Gastroesophageal sphincter (tissue), 3 donors: ENCODE results near the gene MYO15A.

Experiments used
- EP300 ChIP-seq: sonication (generic); formaldehyde crosslinking; IDR thresholded peaks from one replicate; pipeline ENCODE4 v1.6.1; 2017; ENCODE audit warnings: antibody characterized with exemption, mild to moderate bottlenecking
- POLR2A ChIP-seq, 2 donors: fragments of 450-650 bp; IDR thresholded peaks; one replicate each; pipeline ENCODE4 v1.6.1; 2017; ENCODE audit warnings: antibody characterized with exemption in 2 of 2, mild to moderate bottlenecking in 2 of 2, moderate library complexity in 1 of 2
- POLR2AphosphoS5 ChIP-seq: sonication (generic); formaldehyde crosslinking; IDR thresholded peaks from one replicate; pipeline ENCODE4 v1.6.1; 2017; ENCODE audit warnings: antibody characterized with exemption
- TF ChIP-seq, protein P1 (sequence below), 4 experiments: fragments of 200-600 bp in 2 of 4; fragments of 450-650 bp in 2 of 4; sonication (generic) in 1 of 4; IDR thresholded peaks; one replicate each; pipeline ENCODE4 v1.5.1; 2017 to 2019; ENCODE audit warnings: antibody characterized with exemption in 4 of 4, mild to moderate bottlenecking in 2 of 4, moderate library complexity in 2 of 4

DNA sequence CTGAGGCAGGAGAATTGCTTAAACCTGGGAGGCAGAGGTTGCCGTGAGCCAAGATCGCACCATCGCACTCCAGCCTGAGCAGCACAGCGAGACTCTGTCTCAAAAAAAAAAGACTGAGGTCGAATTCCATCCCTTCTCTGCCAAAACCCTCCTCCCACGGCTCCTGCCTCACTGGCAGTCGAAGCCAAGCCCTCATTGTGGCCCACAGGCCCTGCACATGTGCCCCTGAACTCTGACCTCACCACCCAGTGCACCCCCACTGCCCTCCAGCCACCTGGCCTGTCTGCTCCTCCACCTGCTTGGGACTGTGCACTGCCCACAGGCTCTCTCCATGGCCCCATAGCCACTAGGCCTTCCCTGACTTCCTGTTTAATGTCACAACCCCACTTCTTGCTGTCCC, 7.0 kb downstream of the MYO15A start:
- TF ChIP-seq POLR2AphosphoS5, result no peak
- TF ChIP-seq, protein P1, sequence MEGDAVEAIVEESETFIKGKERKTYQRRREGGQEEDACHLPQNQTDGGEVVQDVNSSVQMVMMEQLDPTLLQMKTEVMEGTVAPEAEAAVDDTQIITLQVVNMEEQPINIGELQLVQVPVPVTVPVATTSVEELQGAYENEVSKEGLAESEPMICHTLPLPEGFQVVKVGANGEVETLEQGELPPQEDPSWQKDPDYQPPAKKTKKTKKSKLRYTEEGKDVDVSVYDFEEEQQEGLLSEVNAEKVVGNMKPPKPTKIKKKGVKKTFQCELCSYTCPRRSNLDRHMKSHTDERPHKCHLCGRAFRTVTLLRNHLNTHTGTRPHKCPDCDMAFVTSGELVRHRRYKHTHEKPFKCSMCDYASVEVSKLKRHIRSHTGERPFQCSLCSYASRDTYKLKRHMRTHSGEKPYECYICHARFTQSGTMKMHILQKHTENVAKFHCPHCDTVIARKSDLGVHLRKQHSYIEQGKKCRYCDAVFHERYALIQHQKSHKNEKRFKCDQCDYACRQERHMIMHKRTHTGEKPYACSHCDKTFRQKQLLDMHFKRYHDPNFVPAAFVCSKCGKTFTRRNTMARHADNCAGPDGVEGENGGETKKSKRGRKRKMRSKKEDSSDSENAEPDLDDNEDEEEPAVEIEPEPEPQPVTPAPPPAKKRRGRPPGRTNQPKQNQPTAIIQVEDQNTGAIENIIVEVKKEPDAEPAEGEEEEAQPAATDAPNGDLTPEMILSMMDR (IDR thresholded peaks at IDR 0.05), result no peak
- no peak for TF ChIP-seq EP300
- no peak for TF ChIP-seq POLR2A (IDR thresholded peaks at IDR 0.05)
